ENCODE data around the gene ZBTB2. TPM values are rescaled to one million over a fixed set of nuclear protein-coding genes. Genes with fewer than 3 reads are reported as not detected.

The ZBTB2 gene
- total RNA-seq, 1 experiment from 2014 or later, result 8.9 TPM

GRCh38 chr6:151379933-151380847 is 11.2 kb downstream of the ZBTB2 start:
- POLR2A ChIA-PET (ENCODE audit: unreplicated experiment), result no interaction called here
- H3F3A ChIP-seq (ENCODE audit: insufficient read depth, low read depth), result peaks cover 12% of the 10 kb centered on the region
- no peaks in the 10 kb centered on the region for H3K36me3 ChIP-seq (ENCODE audit: low read depth)
- no peaks in the 10 kb centered on the region for H4K20me1 ChIP-seq (ENCODE audit: insufficient read depth)
- H3K27ac ChIP-seq, result no peak overlapping the region
- no peak for DNase-seq
- no TSS peak for BruUV-seq (replicated peaks)
- CTCF ChIA-PET, result no interaction called here
- peaks cover 19% of the 10 kb centered on the region for H3K4me1 ChIP-seq (replicated peaks; ENCODE audit: insufficient read depth)
- no peaks in the 10 kb centered on the region for H3K27me3 ChIP-seq (ENCODE audit: insufficient read depth, low read depth)
- no peak for TF ChIP-seq CTCF (conservative IDR thresholded peaks at IDR 0.05)
- TF ChIP-seq EZH2 (IDR thresholded peaks at IDR 0.05; ENCODE audit: low read depth), result no peak
- intact Hi-C loops (cut with micrococcal nuclease; ENCODE audit: unreplicated experiment), result no loop called here
- H3K9me2 ChIP-seq (ENCODE audit: insufficient read depth), result no peaks in the 10 kb centered on the region
- no peaks in the 10 kb centered on the region for H3K9me3 ChIP-seq (ENCODE audit: insufficient read depth, low read depth)
- H2AFZ ChIP-seq, result no peak overlapping the region
- no peak overlapping the region for H3K4me2 ChIP-seq
- H3K4me3 ChIP-seq, result no peak overlapping the region
- peaks cover 96% of the 10 kb centered on the region for H3K79me2 ChIP-seq (ENCODE audit: low read depth)

GRCh38 chr6:151377095-151377494 is 14.3 kb downstream of the ZBTB2 start:
- H3K9me3 ChIP-seq (ENCODE audit: insufficient read depth, low read depth), result no peaks in the 10 kb centered on the region

GRCh38 chr6:151376440-151376839 is 14.9 kb downstream of the ZBTB2 start:
- ChIA-PET POLR2A (ENCODE audit: unreplicated experiment) (no interaction called here), CTCF (no interaction called here)
- intact Hi-C loops (cut with micrococcal nuclease; ENCODE audit: unreplicated experiment), result no loop called here
- no TSS peak for BruUV-seq (replicated peaks)
- Histone ChIP-seq H3K27me3 (ENCODE audit: insufficient read depth, low read depth) (no peaks in the 10 kb centered on the region), H3K36me3 (ENCODE audit: low read depth) (peaks cover 8% of the 10 kb centered on the region; the same call in 1 of the 2 replicates), H3K9me3 (ENCODE audit: insufficient read depth, low read depth) (no peaks in the 10 kb centered on the region), H3F3A (ENCODE audit: insufficient read depth, low read depth) (peaks cover 29% of the 10 kb centered on the region), H3K4me3 (no peak overlapping the region), H3K4me2 (peak overlapping the region; percentile 6; the same call in 1 of the 2 replicates), H4K20me1 (ENCODE audit: insufficient read depth) (no peaks in the 10 kb centered on the region), H3K9me2 (ENCODE audit: insufficient read depth) (no peaks in the 10 kb centered on the region), H3K4me1 (replicated peaks; ENCODE audit: insufficient read depth) (peaks cover 37% of the 10 kb centered on the region), H2AFZ (no peak overlapping the region), H3K79me2 (ENCODE audit: low read depth) (peaks cover 89% of the 10 kb centered on the region), H3K27ac (peak overlapping the region; percentile 91)
- DNase-seq, result no peak
- TF ChIP-seq CTCF (conservative IDR thresholded peaks at IDR 0.05) (no peak), EZH2 (IDR thresholded peaks at IDR 0.05; ENCODE audit: low read depth) (no peak)

More at GRCh38 chr6:151377095-151377494, 14.3 kb downstream of the ZBTB2 start:
- TF ChIP-seq CTCF (conservative IDR thresholded peaks at IDR 0.05) (no peak), EZH2 (IDR thresholded peaks at IDR 0.05; ENCODE audit: low read depth) (no peak)
- H2AFZ ChIP-seq, result no peak overlapping the region
- H3F3A ChIP-seq (ENCODE audit: insufficient read depth, low read depth), result peaks cover 29% of the 10 kb centered on the region
- no peak overlapping the region for H3K27ac ChIP-seq
- intact Hi-C loops (cut with micrococcal nuclease; ENCODE audit: unreplicated experiment), result no loop called here
- H3K36me3 ChIP-seq (ENCODE audit: low read depth), result 0 out of 2 replicates have a peak, but pooled peaks cover 2% of the 10 kb centered on the region
- H3K4me1 ChIP-seq (replicated peaks; ENCODE audit: insufficient read depth), result peaks cover 37% of the 10 kb centered on the region
- H3K79me2 ChIP-seq (ENCODE audit: low read depth), result peaks cover 89% of the 10 kb centered on the region
- BruUV-seq (replicated peaks), result no TSS peak
- no peak for DNase-seq
- no peaks in the 10 kb centered on the region for H3K9me2 ChIP-seq (ENCODE audit: insufficient read depth)
- H3K4me2 ChIP-seq, result no peak overlapping the region
- CTCF ChIA-PET, result interaction anchor here (0.6 kb wide), 1 partner anchor 41 kb away, joined by 5 read pairs; no protein-coding TSS in a partner anchor
- H3K27me3 ChIP-seq (ENCODE audit: insufficient read depth, low read depth), result no peaks in the 10 kb centered on the region
- H4K20me1 ChIP-seq (ENCODE audit: insufficient read depth), result no peaks in the 10 kb centered on the region
- POLR2A ChIA-PET (ENCODE audit: unreplicated experiment), result no interaction called here
- no peak overlapping the region for H3K4me3 ChIP-seq

Data from PC-9 (cell line).